Measurements from ENCODE around the gene KRTAP4-11.
"Not testable (repeated sequence)": the region's sequence is repeated elsewhere in the genome, so short reads cannot be mapped to it uniquely, and the experiment has no call there.

Gene KRTAP4-11

GRCh38 chr17:41117846-41118386, at the start of gene KRTAP4-11:
Gene KRTAP4-11, minus strand, starts transcription at chr17:41118373. Its CDS starts 58 bp downstream, at chr17:41118315.
- DNase-seq (ENCODE audit: low read depth, low spot score), result not testable (repeated sequence)

- DNase-seq (ENCODE audit: low read depth, low spot score), result no peak
Observed at GRCh38 chr17:41167561-41167960, 49.4 kb upstream of the KRTAP4-11 start.

- DNase-seq (ENCODE audit: low read depth, low spot score), result no peak
Observed at GRCh38 chr17:41163828-41164227, 45.7 kb upstream of the KRTAP4-11 start.

- no peak for DNase-seq (ENCODE audit: low read depth, low spot score)
Observed at GRCh38 chr17:41160648-41161047, 42.5 kb upstream of the KRTAP4-11 start, which contains the start of gene KRTAP4-4. Gene KRTAP4-4, minus strand, starts transcription at chr17:41160748. Its CDS starts 57 bp downstream, at chr17:41160691.

- not testable (repeated sequence) for DNase-seq (ENCODE audit: low read depth, low spot score)
Observed at GRCh38 chr17:41160190-41160589, 42.0 kb upstream of the KRTAP4-11 start.

- no peak for DNase-seq (ENCODE audit: low read depth, low spot score)
Observed at GRCh38 chr17:41153856-41154255, 35.7 kb upstream of the KRTAP4-11 start.

GRCh38 chr17:41151525-41151924, 33.4 kb upstream of the KRTAP4-11 start:
- DNase-seq (ENCODE audit: low read depth, low spot score), result no peak

- no peak for DNase-seq (ENCODE audit: low read depth, low spot score)
Observed at GRCh38 chr17:41150026-41150425, 31.9 kb upstream of the KRTAP4-11 start.

- DNase-seq (ENCODE audit: low read depth, low spot score), result no peak
Observed at GRCh38 chr17:41149652-41149985, 31.4 kb upstream of the KRTAP4-11 start, which contains the start of gene KRTAP4-5. Gene KRTAP4-5, minus strand, starts transcription at chr17:41149825. Its CDS starts 58 bp downstream, at chr17:41149767.

- not testable (repeated sequence) for DNase-seq (ENCODE audit: low read depth, low spot score)
Observed at GRCh38 chr17:41148971-41149651, 30.9 kb upstream of the KRTAP4-11 start.

- DNase-seq (ENCODE audit: low read depth, low spot score), result no peak
Observed at GRCh38 chr17:41147531-41148204, 29.5 kb upstream of the KRTAP4-11 start.

- DNase-seq (ENCODE audit: low read depth, low spot score), result no peak
Observed at GRCh38 chr17:41145261-41145660, 27.1 kb upstream of the KRTAP4-11 start.

- DNase-seq (ENCODE audit: low read depth, low spot score), result no peak
Observed at GRCh38 chr17:41144846-41145245, 26.7 kb upstream of the KRTAP4-11 start.

- DNase-seq (ENCODE audit: low read depth, low spot score), result no peak
Observed at GRCh38 chr17:41141361-41141760, 23.2 kb upstream of the KRTAP4-11 start.

GRCh38 chr17:41140360-41141131, 22.4 kb upstream of the KRTAP4-11 start, which contains the start of gene KRTAP4-6:
Gene KRTAP4-6, minus strand, starts transcription at chr17:41140544. Its CDS starts 57 bp downstream, at chr17:41140487.
- DNase-seq (ENCODE audit: low read depth, low spot score), result peak; percentile 44

- not testable (repeated sequence) for DNase-seq (ENCODE audit: low read depth, low spot score)
Observed at GRCh38 chr17:41139865-41140264, 21.7 kb upstream of the KRTAP4-11 start.

- no peak for DNase-seq (ENCODE audit: low read depth, low spot score)
Observed at GRCh38 chr17:41133880-41134735, 15.9 kb upstream of the KRTAP4-11 start.

- DNase-seq (ENCODE audit: low read depth, low spot score), result no peak
Observed at GRCh38 chr17:41131979-41132378, 13.8 kb upstream of the KRTAP4-11 start.

- DNase-seq (ENCODE audit: low read depth, low spot score), result no peak
Observed at GRCh38 chr17:41127371-41127770, 9.2 kb upstream of the KRTAP4-11 start.

- no peak for DNase-seq (ENCODE audit: low read depth, low spot score)
Observed at GRCh38 chr17:41126412-41126811, 8.2 kb upstream of the KRTAP4-11 start.

GRCh38 chr17:41125064-41125463, 6.9 kb upstream of the KRTAP4-11 start:
- DNase-seq (ENCODE audit: low read depth, low spot score), result no peak
